ENCODE results near the gene ABCC1.
"Not testable (repeated sequence)": the region's sequence is repeated elsewhere in the genome, so short reads cannot be mapped to it uniquely, and the experiment has no call there.

The ABCC1 gene

GRCh38 chr16:16162591-16162990 is 213.2 kb downstream of the ABCC1 start:
- no peak for DNase-seq

GRCh38 chr16:16163109-16163508 is 213.7 kb downstream of the ABCC1 start:
- no peak for DNase-seq

DNA sequence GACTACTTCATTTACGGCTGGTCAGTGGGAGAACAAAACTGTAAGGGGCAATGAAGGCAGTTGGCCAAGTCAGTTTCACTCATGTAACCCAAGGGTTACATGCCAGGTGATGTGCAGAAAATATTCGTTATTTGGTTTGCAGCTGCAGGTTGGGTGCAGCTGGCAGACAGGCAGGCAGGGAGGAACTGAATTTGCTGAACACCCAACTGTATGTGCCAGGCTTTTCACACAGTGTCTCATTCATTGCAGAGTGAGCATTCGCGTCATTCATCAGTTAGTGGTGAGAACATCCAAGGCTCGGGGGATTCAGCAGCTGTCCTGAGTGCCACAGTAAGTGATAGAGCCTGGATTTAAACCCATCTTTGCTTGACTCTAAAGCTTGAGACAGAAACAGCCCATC is 214.2 kb downstream of the ABCC1 start:
- DNase-seq, result no peak

GRCh38 chr16:16164243-16164642 is 214.8 kb downstream of the ABCC1 start:
- no peak for DNase-seq

DNA sequence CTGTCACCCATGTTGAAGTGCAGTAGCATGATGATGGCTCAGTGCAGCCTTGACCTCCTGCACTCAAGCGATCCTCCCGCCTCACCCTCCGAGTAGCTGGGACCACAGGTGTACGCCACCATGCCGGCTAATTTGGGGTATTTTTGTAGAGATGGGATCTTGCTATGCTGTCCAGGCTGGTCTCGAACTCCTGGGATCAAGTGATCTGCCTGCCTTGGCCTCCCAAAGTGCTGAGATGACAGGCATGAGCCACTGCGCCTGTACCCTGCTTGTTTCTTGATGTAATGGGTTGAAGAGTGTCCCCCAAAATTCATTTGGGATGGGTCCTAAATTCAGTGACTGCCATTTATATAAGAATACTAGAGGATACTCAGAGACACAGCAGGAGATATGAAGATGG is 216.7 kb downstream of the ABCC1 start:
- DNase-seq, result no peak

- no peak for DNase-seq
Measured at GRCh38 chr16:16166949-16167348, 217.5 kb downstream of the ABCC1 start.

- no peak for DNase-seq
Measured at GRCh38 chr16:16167927-16168326, 218.5 kb downstream of the ABCC1 start.

- no peak for DNase-seq
Measured at GRCh38 chr16:16168431-16168830, 219.0 kb downstream of the ABCC1 start.

DNA sequence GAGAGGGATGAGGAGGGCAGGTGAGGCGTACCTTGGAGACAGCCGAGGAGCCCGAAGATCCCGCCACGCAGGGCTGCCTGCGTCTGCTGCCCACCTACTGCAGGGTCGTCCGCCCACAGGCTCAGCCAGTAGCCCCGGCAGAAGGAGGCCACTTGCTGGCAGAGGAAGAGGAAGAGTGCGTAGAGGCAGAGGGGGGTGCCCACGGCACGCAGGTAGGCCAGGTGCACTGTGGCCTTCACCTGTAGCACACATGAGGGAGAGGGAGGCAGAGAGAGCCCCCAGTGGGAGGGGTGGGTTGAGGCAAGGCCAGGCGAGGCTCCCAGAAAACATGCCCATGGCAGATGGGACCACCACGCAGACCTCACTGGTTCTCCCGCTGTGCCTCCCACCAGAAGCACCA is 220.2 kb downstream of the ABCC1 start:
- DNase-seq, result no peak

DNA sequence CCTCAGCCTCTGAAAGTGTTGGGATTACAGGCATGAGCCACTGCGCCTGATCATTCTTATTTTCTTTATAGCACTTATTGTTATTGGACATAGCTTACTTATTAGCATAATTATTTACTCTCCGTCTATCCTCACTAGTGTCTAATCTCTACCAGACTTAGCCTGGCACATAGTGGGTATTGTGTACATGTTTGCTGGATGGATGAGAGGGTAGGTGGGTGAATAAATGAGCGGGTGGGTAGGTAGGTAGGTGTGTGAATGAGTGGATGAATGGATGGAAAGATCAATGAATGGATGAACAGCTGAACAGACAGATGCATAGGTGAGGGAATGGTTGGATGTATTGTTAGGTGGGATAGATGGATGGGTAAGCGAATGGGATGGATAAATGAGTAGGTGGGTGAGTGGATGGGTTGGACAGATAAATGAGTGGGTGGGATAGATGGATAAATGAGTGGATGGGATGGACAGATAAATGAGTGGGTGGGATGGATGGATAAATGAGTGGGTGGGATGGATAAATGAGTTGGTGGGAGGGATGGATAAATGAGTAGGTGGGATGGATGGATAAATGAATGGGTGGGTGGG is 222.0 kb downstream of the ABCC1 start:
- DNase-seq, result no peak

- DNase-seq, result no peak
Measured at GRCh38 chr16:16172991-16173390, 223.6 kb downstream of the ABCC1 start.

DNA sequence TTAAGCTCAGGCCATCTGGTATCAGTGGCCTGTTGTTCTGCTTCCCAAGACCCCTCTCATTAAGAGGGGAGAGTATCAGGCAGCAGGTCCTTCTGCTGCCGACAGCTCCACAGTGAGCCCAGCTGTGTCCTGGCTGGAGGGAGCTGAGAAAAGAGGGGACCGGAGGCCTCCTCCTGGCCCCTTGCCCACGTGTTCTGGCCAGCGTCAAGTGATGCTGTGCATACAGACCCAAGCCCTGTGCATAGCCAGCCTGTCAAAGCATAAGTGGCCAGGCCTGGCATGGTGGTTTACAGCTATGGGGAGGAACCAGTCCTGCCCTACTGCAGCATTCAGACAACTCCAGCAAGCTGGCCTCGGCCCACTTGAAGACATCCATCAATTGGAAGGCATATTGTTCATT is 225.9 kb downstream of the ABCC1 start:
- DNase-seq, result no peak

- DNase-seq, result no peak
Measured at GRCh38 chr16:16176328-16176727, 226.9 kb downstream of the ABCC1 start.

GRCh38 chr16:16178455-16179162 is 229.2 kb downstream of the ABCC1 start:
- no peak for DNase-seq

DNA sequence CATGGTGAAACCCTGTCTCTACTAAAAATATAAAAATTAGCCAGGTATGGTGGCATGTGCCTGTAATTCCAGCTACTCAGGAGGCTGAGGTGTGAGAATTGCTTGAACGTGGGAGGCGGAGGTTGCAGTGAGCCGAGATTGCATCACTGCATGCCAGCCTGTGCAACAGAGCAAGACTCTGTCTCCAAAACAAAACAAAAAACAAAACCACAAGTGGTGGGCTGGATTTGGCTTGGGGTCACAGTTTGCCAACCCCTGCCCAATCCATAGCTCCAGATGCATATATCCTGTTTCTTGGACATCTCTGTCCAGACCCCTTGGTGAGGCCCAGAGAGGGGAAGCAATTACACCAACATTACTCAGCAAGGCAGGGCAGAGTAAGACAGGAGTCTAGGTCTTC is 232.3 kb downstream of the ABCC1 start:
- not testable (repeated sequence) for DNase-seq

- DNase-seq, result no peak
Measured at GRCh38 chr16:16182918-16183317, 233.5 kb downstream of the ABCC1 start.

DNA sequence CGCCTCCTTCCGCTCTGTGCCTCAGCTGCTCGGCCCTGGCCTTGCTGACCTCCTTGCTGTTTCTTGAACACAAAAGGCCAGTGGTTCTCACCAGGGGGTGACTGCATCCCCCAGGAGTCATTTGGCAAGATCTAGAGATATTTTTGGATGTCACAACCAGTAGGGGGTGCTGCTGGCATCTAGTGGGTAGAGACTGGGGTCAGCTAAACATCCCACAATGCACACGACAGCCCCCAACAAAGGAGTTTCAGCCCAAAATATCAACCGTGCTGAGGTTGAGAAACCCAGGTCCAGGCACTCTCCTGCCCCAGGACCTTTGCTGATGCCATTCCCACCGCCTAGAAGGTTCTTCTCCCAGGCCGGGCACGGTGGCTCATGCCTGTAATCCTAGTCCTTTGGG is 234.1 kb downstream of the ABCC1 start:
- DNase-seq, result no peak

GRCh38 chr16:16184594-16184993 is 235.2 kb downstream of the ABCC1 start:
- no peak for DNase-seq

DNA sequence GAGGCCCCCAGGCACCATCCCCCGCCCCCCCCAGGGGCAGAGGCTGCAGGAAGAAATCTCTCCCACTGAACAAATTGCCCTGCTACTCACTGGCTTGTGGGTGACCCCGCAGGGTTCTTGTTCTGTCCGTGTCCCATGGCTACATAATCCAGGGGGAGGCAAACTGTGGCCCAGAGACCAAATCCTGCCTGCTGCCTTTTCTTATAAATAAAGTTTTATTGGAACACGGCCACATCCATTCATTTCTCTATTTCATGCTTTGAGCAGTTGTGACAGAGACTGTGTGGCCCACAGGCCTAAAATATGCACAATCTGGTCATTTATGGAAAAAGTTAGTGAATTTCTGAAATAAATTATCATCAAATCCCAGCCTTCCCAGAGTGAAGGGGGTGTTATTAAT is 235.7 kb downstream of the ABCC1 start:
- DNase-seq, result no peak

- DNase-seq, result no peak
Measured at GRCh38 chr16:16186820-16187219, 237.4 kb downstream of the ABCC1 start.

DNA sequence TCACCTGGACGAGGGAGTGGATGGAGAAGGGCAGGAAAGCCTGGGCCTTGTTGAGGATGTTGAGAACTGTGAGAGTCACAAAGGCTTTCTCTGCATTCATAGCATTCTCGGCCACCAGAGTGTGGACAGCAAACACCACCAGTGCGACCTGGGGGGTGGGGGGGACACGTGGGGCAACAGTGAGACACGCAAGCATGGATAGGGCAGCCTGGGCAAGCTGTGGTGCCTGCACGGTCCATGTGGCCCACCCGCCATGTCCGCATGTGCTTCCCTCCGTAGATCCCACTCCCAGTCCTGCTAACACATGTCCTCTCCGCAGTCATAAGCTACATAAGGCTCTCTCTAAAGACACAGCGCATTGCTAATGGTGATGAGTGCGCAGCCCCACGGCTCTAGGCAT is 239.4 kb downstream of the ABCC1 start:
- no peak for DNase-seq

DNA sequence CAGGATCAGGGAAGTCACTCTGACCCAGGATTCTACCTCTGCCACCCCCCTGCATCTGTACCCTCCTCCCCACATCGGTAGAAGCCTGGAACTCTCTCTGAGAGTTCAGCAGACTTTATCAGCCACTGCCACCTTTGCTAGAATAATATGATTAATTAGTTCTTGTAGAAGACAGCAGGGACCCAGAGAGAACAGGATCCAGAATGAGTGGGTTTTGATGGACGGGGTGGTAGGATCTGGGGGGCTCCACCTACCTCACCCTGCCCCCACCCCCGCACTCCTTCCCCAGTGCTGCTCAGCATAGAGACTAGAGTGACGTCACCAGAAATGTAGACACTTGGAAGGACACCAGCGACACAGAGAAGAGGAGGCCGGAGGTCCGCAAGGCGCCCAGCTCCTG is 240.4 kb downstream of the ABCC1 start:
- DNase-seq, result no peak

DNA sequence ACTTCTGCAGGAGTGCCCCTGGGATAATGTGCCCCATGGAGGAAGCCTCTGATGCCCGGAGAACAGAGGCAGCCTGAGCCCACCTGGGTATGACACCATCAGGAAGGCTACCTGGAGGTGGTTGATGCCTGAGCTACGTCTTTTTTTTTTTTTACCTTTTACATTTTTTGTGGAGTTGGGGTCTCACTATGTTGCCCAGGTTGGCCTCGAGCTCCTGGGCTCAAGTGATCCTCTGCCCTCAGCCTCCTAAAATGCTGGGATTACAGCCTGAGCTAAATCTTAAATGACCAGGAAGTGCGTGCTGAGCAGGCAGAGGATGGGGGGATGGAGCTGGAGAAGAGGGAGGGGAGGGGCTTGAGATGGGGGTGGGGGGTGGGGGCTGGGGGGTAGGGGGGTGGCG is 241.1 kb downstream of the ABCC1 start:
- DNase-seq, result no peak

GRCh38 chr16:16190966-16191365 is 241.6 kb downstream of the ABCC1 start:
- not testable (repeated sequence) for DNase-seq

Measured in fibroblast of skin of right biceps (primary cell).